ENCODE data around the gene TMEM273. TPM values are rescaled to one million over a fixed set of nuclear protein-coding genes. Genes with fewer than 3 reads are reported as not detected.
"Not testable (repeated sequence)": the region's sequence is repeated elsewhere in the genome, so short reads cannot be mapped to it uniquely, and the experiment has no call there.

TMEM273 gene
- polyA plus RNA-seq, 5 donors = 5.8 to 10.4 (median 7.3) TPM

DNA sequence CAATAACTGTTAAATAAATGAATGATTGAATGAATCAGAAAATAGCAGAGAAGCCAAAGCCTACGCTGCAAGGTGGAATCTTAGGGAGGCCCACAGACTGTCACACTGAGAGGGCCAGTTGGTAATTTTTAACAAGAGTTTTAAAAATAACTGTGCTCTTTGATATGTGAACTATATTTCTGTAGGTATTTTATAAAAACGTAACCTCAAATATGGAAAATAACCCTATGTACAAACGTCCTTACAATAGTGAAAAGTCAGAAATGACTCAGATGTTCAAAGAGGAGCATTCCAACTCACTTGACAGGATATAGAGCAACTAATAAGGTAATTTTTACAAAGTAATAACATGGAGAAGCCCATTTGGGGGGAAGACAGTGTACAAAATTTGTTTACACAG, 18.9 kb upstream of the TMEM273 start:
- no peak for DNase-seq

DNA sequence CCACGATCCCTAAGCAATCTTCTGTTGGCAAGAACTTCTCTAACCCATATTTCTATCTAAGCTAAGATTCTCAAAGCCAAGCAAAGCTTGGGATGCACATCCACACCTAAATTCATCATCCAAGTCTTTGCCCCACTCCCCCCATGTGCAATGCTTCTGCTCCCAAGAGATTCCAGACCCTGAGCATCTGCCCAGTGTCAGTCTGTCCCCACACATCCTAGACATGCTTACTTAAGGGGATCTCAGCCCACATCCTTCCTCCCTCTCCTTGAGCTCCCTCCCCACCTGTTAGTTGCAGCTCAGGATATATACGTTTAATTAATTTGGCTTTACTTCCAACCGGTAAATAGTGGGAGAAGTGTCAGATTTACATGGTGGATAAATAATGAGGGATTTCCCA, 17.0 kb upstream of the TMEM273 start:
- no peak for DNase-seq

DNA sequence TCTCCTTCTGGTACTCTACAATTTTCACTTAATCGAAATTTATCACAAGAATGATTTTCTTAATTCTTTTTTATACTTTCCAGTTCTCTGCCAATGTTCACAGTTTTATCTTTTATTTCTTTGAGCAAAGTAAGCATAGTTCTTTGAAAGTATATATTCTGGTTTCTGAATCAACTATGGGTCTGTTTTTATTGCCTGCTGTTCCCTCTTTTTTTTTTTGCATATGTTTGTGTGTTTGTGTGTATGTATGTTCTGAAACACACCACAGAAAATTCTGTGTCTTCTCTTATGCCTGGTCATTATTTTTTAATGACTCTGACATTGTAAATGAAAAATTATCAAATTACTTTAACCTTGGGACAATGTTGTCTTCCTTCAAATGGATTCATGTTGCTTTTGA, 15.9 kb upstream of the TMEM273 start:
- DNase-seq = no peak

DNA sequence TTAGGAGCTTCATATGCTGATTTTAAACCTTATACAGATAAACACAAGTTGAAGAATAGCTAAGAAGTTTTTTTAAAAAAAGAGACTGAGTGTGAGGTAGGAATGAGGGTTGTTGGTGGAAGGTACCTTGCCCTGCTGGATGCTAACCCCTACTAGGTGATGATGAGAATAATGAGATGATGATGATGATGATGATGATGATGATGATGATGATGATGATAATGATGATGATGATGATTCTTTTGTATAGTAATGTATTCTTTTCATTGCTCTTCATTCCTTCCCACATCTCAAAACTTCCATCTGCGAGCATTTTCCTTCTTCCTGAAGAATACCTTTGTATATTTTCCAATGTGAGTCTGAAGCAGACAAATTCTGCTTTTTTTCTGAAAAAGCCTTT, 14.1 kb upstream of the TMEM273 start:
- no peak for DNase-seq

DNA sequence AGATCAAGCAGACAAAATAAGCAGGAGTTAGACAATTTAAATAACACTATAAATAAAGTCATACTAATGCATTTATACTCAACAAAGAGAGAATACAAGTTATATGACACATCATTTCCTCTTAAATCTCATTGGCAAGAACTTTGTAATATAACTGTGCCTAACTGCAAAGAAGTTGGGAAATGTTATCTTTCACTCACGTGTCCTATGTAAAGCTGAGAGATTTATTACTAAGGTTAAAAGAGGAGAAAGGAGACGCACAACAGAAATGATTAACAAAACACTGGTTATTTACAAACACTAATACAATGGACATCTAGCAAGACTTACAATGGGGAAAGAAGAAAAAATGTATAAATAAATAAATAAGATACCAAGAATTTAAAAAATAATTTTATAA, 12.7 kb upstream of the TMEM273 start:
- DNase-seq = no peak

DNA sequence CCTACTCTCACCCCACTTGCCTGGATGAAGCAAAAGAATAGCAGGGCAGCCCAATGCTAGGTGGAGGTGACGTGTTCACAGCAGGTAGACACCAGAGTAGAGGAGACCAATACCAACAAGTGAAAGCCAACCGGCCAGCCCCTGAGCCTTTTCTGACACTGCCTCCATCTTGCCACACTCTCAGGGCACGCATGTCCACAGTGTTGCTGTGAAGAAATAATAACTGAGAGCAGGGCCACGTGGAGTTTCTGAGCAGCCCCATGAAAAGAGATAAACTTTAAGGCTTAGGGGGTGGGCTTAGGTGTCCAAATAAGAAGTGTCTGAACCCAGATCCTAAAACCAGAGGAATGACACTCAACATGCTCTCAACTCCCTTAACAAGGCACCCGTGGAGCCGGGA, 9.0 kb upstream of the TMEM273 start:
- no peak for DNase-seq

DNA sequence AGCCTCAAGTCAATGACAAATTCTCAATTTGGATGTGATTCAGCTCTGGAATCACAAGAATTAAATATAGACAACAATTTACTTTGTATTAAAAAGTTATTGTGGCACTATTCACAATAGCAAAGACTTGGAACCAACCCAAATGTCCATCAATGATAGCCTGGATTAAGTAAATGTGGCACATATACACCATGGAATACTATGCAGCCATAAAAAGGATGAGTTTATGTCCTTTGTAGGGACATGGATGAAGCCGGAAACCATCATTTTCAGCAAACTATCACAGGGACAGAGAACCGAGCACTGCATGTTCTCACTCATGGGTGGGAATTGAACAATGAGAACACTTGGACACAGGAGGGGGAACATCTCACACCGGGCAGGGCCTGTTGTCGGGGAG, 7.7 kb upstream of the TMEM273 start:
- DNase-seq = not testable (repeated sequence)

DNA sequence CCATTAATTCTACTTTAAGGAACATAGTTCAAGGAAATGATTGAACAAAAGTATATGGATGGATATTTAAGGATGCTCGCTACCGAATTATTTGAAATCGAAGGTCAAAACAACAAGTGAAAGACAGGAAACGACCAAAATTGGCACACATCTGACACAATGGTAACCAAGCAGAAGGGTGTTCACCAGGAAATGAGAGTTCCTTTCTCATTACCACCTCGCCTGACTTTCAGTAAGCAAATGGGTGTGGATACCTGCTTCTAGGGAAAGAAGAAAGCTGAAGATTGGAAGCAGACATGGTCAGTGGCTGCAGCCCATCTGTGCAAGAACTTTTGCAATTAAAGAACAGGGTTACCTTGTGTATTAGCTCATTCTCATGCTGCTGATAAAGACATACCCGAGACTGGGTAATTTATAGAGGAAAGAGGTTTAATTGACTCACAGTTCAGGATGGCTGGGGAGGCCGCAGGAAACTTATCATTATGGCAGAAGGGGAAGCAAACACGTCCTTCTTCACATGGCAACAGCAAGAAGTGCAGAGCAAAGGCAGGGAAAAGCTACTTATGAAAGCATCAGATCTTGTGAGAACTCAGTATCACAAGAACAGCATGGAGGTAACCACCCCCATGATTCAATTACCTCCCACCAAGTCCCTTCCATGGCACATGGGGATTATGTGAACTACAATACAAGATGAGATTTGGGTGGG, 6.2 kb upstream of the TMEM273 start:
- DNase-seq = no peak

DNA sequence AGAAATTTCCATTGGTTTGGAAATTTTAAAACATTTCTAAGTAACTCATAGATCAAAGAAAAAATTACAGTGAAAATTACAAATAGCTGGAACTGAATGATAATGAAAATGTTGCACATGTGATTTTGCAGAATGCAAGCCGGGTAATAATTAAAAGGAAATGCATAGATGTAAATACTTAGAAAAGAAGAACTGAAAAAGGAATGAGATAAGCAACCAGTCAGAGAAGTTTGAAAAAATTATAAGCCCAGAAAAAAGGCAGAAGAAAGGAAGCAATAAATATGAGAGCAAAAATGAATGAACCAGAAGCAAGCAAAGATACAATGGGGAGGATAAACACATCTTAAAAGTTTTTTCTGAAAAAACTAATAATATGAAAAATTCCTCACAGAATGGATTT, 3.2 kb upstream of the TMEM273 start:
- no peak for DNase-seq

DNA sequence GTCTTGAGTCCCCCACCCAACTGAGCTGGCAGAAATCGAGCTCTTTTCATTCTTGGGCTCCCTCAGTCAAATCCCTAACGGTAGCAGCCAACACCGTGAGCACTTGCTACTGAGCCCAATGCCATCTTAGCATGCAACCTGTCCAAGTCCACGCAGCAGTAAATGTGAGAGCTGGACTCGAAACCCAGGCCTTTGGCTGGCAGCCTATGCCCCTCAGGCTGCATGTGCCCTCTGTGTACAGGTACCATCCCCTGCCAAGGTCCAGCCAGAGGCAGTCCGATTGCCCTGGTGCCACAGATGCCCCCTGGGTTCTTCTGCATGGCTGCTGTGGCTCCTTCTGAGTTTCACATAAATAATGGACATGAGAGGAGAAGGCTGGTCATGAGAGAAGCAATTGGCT, 1.2 kb upstream of the TMEM273 start:
- no peak for DNase-seq

DNA sequence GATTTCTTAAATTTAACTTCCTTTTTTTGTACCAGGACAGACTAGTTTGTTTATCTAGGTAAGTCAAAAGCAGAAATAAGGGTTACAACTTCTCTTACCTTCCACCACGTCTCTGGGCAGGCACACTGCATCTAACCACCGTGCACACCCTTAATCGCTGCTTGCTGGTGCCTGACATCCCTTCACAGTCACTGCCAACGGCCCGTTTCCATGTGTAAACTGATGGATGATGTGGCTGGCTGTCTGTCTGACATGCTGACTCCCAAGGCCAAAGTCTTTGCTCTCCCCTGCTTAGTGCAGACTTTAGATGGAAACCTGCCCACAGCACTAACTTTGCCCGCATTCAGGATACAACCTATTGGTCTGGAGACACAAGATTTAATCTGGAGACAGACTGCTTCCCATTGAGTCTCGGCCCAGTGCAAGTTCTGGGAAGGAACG, 1.1 kb downstream of the TMEM273 start:
- DNase-seq = no peak

DNA sequence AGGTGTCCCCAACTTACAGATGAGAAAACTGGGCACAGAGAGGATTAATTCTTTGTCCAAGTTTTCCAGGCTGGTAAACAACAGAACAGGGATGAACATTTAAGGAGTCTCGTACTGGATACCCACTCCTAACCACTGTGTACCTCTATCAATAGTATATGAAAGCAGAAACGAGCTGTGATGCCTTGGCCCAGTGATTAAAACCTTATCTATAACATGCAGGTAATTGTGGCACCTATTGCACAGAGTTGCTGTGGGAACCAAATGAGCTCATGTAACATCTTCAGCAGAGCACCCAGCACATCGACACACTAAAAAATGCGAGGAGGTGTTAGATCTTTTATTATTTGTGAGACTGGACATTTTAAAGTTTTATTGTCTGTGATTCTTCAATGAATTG, 1.6 kb downstream of the TMEM273 start:
- DNase-seq = no peak

DNA sequence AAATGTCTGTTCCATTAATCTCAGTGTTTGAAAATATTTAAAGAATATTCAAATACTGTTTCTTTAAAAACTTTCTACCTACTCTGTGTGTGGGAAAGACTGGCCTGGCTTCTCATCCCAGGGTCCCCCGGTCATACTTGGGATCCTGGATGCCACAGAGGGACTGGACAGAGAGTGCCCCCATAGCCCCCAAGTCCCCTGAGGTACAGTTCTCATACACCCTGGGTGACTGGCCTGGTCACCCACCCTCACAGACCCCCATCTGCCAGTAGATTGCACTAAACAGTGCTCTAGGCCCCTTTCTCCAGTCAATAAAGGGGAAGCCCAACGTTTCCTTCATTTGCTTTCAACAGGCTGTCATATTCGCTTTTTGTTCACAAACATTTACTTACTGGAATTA, 3.0 kb downstream of the TMEM273 start:
- DNase-seq = no peak

DNA sequence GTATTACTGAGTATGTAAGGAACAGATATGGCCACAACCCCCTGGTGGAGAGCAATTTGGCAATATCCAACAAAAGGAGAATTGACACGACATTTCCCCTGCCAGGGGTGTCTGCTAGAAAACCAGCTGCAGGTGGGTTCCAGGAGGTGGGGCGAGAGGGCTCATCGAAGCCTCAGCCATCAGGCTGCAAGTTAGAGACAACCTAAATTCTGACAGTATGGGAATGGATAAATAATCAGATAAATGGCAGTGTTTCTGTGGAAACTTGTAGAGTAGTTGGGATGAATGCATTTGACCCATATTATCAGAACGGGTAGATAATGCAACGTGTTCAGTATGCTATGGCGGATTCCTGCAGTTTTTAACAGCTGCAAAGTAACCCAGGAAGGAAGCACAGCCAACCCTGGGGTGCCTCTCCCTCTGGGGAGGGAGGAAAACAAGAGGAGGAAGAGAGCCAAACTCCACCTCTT, 3.5 kb downstream of the TMEM273 start:
- no peak for DNase-seq

DNA sequence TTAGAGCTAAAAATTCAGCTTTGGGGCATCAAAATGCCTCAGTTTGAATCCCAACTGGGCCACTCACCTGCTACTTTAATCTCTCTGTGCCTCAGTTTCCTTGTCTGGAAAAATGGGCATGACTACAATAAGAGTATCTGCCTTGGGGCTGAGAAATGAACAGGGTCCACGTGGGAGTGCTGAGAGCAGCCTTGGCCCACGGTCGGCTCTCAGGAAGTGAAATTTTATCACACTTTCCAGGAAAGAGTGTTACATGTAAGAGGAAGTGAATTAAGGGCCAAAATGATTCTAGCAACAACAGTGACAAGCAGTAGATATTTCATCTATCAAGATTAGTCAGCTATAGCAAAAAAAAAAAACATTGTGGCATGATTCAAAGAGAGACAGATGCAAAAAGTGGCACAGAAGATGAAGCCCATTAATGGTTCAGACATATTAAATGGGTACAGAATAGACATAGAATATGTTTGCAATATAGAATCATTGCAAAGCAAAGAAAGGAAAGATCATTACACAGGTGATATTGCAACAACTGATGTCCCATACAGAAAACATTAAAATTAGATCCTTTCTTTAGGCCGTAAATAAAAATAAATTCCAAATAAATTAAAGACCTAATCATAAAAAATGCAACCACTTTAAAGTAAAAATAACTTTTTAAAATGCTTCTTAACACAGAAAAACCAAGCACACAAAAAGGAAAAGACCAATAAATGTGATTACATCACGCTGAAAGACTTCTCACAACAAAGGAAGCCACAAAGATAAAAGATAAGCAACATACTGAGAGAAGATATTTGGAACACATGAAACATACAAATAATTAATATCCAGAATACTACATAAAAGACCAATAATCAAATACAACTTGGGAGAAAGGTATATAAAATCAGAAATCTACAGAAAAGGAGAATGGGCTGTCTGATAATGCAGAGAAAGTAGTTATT, 4.3 kb downstream of the TMEM273 start:
- DNase-seq = no peak

DNA sequence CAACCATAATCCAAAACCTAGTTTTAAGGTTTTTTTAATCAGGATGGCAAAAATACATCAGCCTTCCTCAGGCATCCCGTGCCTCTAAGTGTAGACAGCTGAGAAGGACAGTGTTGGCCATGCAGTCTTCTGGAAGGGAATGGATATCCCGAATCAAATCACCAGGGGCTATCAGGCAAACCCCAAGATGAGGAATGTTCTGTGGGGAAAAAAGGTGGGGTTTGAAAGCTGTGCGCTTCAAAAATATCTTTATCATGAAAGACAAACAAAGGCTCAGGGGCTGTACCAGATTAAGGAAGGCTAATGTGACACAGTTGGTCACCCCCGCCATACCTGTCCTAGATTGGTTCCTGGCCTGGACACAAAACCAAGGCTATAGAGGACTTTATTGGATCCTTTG, 5.4 kb downstream of the TMEM273 start:
- no peak for DNase-seq

DNA sequence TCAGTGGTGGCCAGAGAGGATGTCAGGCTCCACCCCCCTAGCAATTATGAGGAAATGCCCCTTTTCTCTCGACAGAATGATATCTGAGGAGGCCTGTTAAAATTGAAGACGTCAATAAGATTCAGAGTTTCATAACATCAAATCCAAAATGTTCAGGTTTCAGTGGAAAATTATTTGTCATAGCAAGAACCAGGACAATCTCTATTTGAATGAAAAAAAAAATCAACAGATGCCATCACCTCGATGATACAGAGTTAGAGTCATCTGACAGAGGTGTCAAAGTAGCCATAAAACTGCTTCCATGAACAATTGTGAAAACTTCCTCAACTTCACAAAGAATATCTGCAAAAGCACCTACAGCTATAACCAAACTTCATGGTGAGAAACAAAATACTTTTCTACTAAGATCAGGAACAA, 7.7 kb downstream of the TMEM273 start:
- DNase-seq = no peak

DNA sequence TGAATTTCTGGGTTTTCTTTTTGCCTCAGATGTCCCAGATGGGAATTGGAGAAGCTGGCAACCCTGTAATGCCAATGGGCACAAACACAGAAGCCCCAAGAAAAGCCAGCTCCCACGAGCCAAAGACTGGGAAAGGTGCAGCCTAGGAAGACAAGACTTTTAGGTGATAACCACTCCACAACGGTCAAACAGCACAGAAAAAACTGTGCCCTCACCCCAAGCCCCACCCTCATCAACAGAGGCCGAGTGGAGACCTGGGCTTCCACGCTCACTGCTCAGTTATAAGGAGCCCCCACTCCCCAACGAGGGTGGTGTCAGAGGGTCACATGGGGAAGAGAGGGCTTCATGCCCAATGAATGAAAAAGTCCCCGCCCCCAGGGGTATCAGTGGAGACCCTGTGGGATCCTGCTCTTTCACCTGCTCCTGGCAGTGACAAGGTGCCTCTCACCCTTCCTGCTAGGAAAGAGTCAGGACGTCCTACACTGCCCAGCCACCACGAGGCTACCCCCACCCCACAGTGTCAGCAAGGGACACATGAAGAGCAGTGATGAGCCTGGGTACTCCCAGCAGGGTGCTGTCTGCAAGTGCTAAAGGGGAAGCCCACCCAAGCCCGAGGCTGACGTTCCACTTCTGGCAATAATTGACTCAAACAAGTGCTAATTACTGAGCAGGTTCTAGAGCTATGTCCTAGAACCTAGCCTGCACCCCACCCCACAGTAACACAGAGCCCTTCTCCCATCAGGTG, 8.3 kb downstream of the TMEM273 start:
- DNase-seq = no peak

DNA sequence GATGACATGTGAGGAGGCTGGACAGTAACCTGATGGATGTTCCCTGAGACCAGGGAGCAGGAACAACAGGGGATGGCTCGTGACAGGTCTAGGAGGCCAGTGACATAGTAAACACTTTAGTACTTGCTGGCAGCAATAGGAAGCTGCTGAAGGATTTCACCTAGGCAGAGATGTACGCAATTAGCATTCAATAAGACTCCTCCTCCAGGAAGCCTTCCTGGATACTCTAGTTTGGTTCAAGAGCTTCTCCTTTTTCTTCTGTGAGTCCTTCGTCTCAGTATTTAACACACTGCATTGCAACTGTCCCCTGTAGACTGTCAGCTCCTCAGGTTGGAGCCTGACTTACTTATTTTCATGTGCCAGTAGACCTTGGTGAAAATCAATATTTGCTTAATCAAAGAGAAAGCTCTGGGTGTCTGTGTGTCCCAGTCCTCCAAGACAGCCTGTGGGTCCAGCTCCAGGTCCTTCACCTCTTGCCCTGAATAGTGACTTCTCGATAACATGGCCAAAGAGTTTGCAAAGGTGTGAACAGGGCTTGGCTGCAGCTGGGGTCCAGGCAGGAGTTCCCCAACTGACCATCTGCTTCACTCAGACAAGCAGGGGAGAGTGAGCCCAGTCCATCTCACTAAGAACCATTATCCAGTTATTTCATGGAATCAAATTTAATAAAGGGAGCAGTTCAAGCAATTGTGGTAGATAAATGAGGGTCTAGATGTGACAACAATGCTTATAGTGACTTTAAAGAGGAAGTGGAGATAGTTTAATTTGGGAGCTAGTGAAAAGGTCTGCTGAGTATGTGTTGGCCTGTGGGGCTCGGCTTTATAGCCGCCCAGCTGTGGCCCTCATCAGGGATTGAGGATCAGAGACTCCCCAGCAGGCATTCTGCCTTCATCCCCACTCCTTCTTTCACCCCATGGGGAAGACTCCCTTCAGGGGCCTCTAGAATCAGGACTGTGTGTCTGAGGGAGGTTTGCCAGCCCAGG, 9.4 kb downstream of the TMEM273 start:
- no peak for DNase-seq

DNA sequence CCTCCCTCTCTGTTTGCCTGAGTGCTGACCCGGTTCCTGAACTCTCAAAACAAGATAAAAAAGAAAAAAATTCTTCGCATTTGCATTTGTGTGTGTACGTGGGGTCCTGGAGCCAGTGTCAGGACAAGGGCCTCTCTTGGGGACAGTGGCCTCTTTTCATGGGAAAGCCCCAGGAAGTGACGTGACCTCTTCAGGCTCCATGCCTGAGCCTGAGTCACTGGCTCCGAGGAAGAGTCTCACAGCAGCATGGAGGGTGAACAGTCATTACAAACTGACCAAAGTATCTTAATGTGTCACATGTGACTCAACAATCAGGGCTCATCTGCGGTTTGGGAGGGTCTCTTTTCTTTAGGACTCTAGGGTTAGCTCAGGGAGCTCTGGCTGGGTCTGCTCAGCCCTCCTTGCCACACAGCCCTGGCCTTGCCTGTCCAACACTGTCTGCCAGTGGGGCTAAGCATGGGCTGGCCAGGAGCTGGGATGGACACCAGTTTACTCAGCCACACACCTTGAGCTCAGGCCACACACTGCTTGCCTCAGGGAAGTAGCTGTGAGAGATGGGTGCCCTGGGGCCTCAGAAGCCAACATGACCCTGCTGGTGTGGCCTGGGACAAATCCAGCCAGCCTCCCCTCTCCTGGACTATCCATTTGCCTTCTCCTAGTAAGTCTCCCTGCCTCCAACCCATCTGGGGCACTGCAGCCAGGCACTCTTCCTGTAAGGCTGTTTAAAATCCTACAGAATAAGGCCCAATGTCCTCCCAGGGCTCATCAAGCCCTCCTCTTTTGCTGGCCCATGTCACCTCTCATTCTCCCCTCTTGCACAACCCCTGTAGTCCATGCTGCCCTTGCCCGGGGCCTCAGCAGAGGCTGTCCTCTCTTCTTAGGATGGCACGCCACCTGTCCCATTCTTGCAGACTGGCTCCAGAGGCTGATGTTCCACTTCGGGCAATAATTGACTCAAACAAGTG, 10.5 kb downstream of the TMEM273 start:
- DNase-seq = no peak

All from right lung (tissue), 5 donors.